HG03159 (cell line): ENCODE data around the gene PDS5B.
A peak's percentile ranks its signal among the peaks of the same experiment; 100 is the strongest.
"Not testable (repeated sequence)": the region's sequence is repeated elsewhere in the genome, so short reads cannot be mapped to it uniquely, and the experiment has no call there.

Source experiments
- ATAC-seq: cut with Tn5 transposase; IDR thresholded peaks from one replicate; pipeline ENCODE4 v1.9.1; 2021; ENCODE audit warnings: mild to moderate bottlenecking, moderate library complexity; ENCODE audit not compliant: unreplicated experiment

Gene PDS5B, protein sequence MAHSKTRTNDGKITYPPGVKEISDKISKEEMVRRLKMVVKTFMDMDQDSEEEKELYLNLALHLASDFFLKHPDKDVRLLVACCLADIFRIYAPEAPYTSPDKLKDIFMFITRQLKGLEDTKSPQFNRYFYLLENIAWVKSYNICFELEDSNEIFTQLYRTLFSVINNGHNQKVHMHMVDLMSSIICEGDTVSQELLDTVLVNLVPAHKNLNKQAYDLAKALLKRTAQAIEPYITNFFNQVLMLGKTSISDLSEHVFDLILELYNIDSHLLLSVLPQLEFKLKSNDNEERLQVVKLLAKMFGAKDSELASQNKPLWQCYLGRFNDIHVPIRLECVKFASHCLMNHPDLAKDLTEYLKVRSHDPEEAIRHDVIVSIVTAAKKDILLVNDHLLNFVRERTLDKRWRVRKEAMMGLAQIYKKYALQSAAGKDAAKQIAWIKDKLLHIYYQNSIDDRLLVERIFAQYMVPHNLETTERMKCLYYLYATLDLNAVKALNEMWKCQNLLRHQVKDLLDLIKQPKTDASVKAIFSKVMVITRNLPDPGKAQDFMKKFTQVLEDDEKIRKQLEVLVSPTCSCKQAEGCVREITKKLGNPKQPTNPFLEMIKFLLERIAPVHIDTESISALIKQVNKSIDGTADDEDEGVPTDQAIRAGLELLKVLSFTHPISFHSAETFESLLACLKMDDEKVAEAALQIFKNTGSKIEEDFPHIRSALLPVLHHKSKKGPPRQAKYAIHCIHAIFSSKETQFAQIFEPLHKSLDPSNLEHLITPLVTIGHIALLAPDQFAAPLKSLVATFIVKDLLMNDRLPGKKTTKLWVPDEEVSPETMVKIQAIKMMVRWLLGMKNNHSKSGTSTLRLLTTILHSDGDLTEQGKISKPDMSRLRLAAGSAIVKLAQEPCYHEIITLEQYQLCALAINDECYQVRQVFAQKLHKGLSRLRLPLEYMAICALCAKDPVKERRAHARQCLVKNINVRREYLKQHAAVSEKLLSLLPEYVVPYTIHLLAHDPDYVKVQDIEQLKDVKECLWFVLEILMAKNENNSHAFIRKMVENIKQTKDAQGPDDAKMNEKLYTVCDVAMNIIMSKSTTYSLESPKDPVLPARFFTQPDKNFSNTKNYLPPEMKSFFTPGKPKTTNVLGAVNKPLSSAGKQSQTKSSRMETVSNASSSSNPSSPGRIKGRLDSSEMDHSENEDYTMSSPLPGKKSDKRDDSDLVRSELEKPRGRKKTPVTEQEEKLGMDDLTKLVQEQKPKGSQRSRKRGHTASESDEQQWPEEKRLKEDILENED (N-terminal part only)

GRCh38 chr13:32586080-32586900 lies at the start of gene PDS5B:
PDS5B (plus strand) TSS chr13:32586452; CDS start chr13:32648773, 62,321 bp downstream.
- peak; percentile 79 for ATAC-seq

DNA sequence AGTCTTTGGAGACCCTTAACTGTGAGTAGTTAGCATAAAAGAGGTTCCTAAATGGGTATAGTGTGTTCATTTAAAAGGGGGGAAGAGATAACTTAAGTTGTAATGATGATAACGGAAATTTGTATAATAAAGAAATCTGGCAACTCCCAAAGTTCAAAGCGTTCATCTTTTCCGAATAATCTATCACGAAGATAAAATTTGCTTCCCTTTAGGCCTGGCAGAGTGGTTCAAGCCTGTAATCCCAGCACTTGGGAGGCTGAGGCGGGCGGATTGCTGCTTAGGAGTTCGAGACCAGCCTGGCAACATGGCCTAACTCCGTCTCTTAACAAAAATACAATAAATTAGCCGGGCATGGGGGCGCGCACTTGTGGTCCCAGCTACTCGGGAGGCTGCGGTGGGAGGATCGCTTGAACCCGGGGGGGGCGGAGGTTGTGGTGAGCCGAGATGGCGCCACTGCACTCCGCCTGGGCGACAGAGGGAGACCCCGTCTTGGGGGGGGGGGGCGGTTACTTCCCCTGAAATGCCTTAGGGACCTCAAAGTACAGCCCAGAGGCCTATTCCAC lies 48.6 kb upstream of the PDS5B start:
- no peak for ATAC-seq

GRCh38 chr13:32538143-32538620 lies 48.1 kb upstream of the PDS5B start:
- ATAC-seq = peak; percentile 86

DNA sequence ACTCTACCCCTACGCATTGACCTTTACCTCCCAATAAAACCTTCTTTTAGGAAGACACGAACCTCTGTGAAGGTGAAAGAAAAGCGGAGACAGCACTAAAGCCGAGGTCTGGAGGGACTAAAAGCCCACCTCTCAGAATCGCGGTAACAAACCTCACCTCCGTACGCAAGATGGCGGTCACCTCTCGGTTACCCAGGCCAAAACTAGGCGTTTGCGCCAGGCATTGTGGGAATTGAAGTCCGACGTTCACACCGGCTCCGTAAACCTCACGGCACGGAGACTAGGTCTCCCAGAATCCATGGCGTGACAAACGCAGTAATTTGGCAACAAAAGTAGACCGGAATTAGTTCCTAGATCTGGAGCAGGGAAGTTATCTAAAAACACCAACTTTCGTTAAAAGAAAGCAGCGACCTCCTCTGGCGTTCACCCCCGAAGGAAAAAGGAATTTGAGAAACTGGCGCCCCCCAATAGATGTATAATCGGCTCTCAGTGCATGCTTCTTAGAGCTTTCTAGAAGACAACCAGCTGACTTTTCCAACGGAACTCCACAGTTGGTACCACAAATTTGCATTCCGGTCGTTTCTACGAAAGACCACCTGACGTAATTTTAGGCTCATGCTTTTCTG lies 47.5 kb upstream of the PDS5B start, which contains the start of gene N4BP2L2:
Gene N4BP2L2 (minus strand): TSS at position 175 of the 626 bp plus-strand sequence. CDS start 1,768 bp downstream, outside the sequence.
- peak; percentile 98 for ATAC-seq

- ATAC-seq = no peak
These were observed 44.0 kb upstream of the PDS5B start for GRCh38 chr13:32542221-32542620.

DNA sequence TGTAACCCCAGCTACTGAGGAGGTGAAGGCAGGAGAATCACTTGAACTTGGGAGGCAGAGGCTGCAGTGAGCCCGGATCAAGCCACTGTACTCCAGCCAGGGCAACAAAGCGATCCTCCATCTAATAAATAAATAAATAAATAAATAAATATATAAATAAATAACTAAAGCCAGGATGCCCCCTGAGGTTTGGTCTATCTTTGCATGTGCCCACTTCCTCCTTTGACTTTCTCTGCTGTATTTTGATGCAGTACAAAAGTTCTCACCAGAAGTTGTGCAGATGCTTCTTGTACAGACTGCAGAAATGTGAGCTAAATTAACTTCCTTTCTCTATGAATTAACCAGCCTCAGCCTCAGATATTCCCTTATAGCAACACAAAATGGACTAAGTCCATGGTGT lies 41.2 kb upstream of the PDS5B start:
- ATAC-seq = no peak

DNA sequence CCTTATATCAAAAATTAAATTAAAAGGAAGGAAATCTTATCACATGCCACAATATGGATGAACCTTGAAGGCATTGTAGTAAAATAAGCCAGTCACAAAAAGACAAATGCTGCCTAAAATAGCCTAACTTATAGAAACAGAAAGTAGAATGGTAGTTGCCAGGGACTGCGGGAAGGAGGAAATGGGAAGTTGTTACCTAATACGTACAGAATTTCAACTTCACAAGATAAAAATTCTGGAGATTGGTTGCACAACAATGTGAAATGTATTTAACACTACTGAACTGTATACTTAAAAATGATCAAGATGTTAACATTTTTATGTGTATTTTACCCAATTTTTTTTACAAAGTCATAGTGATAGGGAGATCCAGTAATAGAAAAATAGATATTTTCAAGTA lies 37.4 kb upstream of the PDS5B start:
- ATAC-seq = no peak

DNA sequence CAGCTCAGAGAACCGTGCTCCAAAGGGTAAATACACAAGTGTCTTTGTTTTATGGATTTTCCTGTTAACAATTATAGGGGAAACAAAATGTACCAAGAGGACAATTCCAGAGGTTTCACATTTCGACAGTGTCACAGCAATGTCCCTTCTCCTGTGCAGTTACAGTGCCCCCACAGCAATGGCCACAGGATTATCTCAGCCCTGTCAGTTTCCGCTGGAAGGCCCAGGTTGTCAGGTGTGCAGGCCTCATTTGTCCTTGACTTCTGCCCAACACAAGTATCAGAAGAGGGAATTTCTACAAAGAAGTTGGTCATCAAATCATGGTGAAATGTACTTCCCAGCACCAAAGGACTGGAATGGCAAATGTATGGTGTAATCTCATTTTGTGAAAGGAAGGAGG lies 36.5 kb upstream of the PDS5B start:
- no peak for ATAC-seq

GRCh38 chr13:32553720-32554119 lies 32.5 kb upstream of the PDS5B start:
- ATAC-seq = no peak

DNA sequence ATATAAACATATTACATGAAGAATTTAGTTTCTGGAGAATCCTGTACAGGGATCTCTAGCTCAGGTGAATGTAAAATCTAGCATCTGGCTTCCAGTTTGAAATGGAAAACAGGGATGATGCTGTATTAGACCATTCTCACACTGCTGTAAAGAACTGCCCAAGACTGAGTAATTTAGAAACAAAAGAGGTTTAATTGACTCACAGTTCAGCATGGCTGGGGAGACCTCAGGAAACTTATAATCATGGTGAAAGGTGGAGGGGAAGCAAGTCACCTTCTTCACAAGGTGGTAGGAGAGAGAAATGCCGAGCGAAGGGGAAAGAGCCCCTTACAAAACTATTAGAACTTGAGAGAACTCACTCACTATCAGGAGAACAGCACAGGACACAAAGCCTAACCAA lies 30.6 kb upstream of the PDS5B start:
- no peak for ATAC-seq

DNA sequence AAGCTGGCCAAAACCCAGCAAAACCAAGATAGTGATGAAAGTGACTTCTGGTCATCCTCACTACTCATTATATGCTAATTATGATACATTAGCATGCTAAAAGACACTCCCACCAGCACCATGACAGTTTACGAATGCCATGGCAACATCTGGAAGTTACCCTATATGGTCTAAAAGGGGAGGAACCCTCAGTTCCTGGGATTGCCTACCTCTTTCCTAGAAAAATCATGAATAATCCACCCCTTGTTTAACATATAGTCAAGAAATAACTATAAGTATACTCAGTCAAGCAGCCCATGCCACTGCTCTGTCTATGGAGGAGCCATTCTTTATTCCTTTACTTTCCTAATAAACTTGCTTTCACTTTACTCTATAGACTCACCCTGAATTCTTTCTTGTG lies 25.4 kb upstream of the PDS5B start:
- ATAC-seq = not testable (repeated sequence)

GRCh38 chr13:32575687-32576086 lies 10.6 kb upstream of the PDS5B start:
- not testable (repeated sequence) for ATAC-seq

- no peak for ATAC-seq
These were observed 9.2 kb upstream of the PDS5B start for GRCh38 chr13:32577032-32577431.

DNA sequence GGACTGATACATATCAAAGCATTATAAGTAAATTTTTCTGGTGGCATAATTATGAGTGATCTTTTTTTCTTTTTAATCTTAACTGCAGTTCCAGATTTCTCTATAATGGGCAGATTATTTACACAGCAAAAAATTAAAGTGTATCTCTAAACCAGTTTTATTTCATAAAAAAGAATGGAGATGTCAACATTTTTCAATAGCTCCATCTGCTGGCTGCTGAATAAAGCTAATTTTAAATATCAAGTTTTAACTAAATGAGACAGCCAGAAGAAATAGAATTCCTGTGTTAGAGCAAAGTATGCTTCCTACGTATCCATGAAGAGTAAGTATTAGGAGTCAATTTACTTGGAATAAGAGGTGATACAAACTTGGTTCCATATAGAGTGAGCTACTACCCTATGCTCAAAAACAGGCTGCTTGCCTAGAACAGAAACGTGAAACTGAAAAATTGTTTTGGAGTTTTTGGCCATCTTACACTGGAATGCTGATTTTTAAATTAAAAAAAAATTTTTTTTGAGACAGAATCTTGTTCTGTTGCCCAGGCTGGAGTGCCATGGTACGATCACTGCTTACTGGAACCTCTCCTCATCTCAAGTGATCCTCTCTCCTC lies 5.0 kb upstream of the PDS5B start:
- ATAC-seq = no peak

DNA sequence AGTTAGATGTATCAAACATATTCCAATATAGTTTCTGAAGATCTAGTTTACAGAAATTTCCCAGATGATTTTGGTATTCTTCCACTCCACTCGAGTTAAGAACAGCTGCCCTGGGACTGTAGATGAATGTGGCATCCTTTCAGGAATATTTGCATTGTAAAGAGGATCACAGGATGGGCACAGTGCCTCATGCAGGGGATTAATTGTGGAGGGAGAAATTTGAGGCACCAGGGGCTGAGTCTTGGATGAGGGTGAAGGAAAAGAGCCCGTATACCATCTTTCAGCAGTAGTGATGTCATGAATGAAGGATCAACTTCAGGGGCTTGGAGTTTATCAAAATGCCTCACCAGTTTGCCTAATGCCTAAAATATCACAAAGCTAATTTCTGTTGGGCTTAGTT lies 4.0 kb upstream of the PDS5B start:
- ATAC-seq = no peak

GRCh38 chr13:32582991-32583390 lies 3.3 kb upstream of the PDS5B start:
- ATAC-seq = no peak

DNA sequence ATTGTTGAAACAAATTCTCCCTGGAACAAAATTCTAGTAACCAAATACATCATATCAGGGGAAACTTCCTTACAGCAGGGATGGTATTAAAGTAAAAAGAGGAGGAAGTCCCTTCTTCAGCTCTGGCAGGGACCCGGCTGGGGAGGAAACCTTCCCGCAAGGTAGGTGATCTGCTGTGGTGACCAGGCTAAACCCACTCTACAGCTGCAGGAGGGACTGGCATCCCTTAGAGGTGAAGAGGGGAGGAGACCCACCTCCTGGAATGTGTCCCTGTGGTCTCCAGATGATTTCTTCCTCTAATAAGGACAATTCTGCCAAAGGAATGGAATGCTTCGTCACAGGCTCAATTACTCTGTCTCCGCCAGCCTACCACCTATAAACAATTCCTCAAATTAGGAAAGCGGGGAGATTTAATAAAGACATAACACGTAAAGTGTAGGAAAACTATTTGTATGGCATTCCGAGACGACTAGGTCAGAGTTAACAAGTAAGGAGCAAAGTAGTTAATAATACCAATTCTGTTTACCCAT lies 637 bp upstream of the PDS5B start:
- no peak for ATAC-seq

DNA sequence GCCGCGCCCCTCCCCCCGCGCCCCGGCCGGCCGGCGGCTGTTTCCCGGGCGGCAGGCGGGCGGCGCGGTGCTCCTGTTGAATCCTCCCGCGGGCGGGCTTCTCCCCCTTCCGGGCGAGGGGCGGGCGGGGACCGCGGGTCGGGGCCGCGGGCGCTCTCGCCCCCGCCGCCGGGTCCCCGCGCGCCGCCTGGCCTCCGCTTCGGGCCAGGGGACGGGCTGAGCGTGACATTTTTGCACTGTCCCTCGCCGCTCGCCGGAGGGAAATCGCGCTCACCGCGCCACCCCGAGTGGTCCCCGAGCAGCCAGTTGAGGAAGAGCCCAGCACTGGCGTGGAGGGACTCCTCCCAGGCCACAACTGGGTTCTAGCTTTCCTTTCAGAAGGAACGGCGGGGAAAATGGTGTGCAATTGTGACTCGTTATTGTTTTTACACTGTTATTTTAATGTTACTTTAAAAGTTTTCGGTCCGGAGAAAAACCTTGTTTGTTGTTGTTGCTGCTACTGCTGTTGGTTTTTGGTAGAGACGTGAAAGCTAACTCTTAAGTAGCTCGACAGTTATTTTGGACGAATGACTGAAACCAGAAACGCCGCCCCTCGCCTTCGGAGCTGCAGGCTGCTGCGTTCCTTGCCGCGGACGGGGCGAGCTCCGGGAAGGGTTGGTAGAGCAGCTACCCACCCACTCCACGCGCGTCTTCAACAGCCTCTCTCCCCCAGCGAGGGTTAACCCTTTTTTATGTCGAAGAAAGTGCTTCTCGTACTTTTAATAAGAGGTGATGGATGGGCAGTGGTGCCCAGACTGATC lies 959 bp downstream of the PDS5B start:
- ATAC-seq = peak; percentile 37
